Measurements from ENCODE around the gene ATF7IP2.
"Not testable (repeated sequence)": the region's sequence is repeated elsewhere in the genome, so short reads cannot be mapped to it uniquely, and the experiment has no call there.

ATF7IP2 gene

GRCh38 chr16:10428433-10429168 is 42.7 kb downstream of the ATF7IP2 start:
- no peak for DNase-seq
- TF ChIP-seq, protein P1, sequence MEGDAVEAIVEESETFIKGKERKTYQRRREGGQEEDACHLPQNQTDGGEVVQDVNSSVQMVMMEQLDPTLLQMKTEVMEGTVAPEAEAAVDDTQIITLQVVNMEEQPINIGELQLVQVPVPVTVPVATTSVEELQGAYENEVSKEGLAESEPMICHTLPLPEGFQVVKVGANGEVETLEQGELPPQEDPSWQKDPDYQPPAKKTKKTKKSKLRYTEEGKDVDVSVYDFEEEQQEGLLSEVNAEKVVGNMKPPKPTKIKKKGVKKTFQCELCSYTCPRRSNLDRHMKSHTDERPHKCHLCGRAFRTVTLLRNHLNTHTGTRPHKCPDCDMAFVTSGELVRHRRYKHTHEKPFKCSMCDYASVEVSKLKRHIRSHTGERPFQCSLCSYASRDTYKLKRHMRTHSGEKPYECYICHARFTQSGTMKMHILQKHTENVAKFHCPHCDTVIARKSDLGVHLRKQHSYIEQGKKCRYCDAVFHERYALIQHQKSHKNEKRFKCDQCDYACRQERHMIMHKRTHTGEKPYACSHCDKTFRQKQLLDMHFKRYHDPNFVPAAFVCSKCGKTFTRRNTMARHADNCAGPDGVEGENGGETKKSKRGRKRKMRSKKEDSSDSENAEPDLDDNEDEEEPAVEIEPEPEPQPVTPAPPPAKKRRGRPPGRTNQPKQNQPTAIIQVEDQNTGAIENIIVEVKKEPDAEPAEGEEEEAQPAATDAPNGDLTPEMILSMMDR (IDR thresholded peaks at IDR 0.05; ENCODE audit: low read depth, low read length), result no peak

GRCh38 chr16:10429299-10429969 is 43.6 kb downstream of the ATF7IP2 start:
- not testable (repeated sequence) for H3K4me3 ChIP-seq (ENCODE audit: low read depth, low read length); H3K36me3 ChIP-seq; H3K9me3 ChIP-seq; H3K27me3 ChIP-seq; H3K4me1 ChIP-seq; DNase-seq

More at GRCh38 chr16:10428433-10429168, 42.7 kb downstream of the ATF7IP2 start:
- no peak overlapping the region for H3K4me3 ChIP-seq (ENCODE audit: low read depth, low read length)
- 0 out of 2 replicates have a peak, but pooled peaks cover 4% of the 10 kb centered on the region for H3K36me3 ChIP-seq
- no peaks in the 10 kb centered on the region for H3K27me3 ChIP-seq
- no peaks in the 10 kb centered on the region for H3K4me1 ChIP-seq
- H3K9me3 ChIP-seq, result no peaks in the 10 kb centered on the region

DNA sequence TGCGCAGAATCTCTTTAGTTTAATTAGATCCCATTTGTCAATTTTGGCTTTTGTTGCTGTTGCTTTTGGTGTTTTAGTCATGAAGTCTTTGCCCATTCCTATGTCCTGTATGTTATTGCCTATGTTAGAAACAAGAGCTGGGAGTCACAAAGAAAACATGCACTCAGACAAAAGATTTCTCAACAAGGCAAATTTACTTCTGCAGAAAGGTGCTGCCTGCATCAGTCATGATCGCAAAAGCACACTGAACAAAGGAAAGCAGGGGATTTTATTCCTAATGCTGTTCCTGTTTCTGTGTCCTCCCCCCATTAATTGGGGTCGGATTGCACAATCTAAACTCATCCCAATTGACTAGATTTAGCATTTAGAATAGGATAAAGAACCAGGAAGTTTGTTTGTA is 55.9 kb downstream of the ATF7IP2 start:
- TF ChIP-seq, protein P1 (IDR thresholded peaks at IDR 0.05; ENCODE audit: low read depth, low read length), result no peak
- peaks cover 3% of the 10 kb centered on the region for H3K36me3 ChIP-seq
- no peak for DNase-seq

GRCh38 chr16:10447289-10447688 is 61.4 kb downstream of the ATF7IP2 start:
- Histone ChIP-seq H3K4me1 (no peaks in the 10 kb centered on the region), H3K9me3 (no peaks in the 10 kb centered on the region), H3K36me3 (no peaks in the 10 kb centered on the region), H3K4me3 (ENCODE audit: low read depth, low read length) (no peak overlapping the region), H3K27me3 (no peaks in the 10 kb centered on the region)
- no peak for DNase-seq
- TF ChIP-seq, protein P1 (IDR thresholded peaks at IDR 0.05; ENCODE audit: low read depth, low read length), result no peak

More for the DNA sequence above, 55.9 kb downstream of the ATF7IP2 start:
- no peaks in the 10 kb centered on the region for H3K9me3 ChIP-seq
- no peaks in the 10 kb centered on the region for H3K27me3 ChIP-seq
- no peak overlapping the region for H3K4me3 ChIP-seq (ENCODE audit: low read depth, low read length)
- no peaks in the 10 kb centered on the region for H3K4me1 ChIP-seq

- H3K4me3 ChIP-seq (ENCODE audit: low read depth, low read length); H3K4me1 ChIP-seq; DNase-seq; H3K36me3 ChIP-seq; H3K9me3 ChIP-seq; H3K27me3 ChIP-seq: not testable (repeated sequence)
These were observed 66.6 kb downstream of the ATF7IP2 start for GRCh38 chr16:10452208-10453158.

DNA sequence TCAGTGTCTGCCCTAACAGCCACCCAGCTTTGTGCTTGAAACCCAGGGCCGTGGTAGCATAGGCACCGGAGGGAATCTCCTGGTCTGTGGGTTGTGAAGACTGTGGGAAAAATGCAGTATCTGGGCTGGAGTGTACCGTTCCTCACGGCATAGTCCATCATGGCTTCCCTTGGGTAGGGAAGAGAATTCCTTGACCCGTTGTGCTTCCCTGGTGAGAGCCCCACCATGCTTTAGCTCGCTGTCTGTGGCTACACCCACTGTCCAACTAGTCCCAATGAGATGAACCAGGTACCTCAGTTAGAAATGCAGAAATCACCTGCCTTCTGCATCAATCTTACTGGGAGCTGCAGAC is 67.3 kb downstream of the ATF7IP2 start:
- TF ChIP-seq, protein P1 (IDR thresholded peaks at IDR 0.05; ENCODE audit: low read depth, low read length), result no peak
- no peak overlapping the region for H3K4me3 ChIP-seq (ENCODE audit: low read depth, low read length)
- H3K9me3 ChIP-seq, result no peaks in the 10 kb centered on the region
- DNase-seq, result no peak
- H3K4me1 ChIP-seq, result no peaks in the 10 kb centered on the region
- H3K36me3 ChIP-seq, result no peaks in the 10 kb centered on the region
- H3K27me3 ChIP-seq, result no peaks in the 10 kb centered on the region
